Measurements from ENCODE around the gene RAD23B. TPM values are rescaled to one million over a fixed set of nuclear protein-coding genes. Genes with fewer than 3 reads are reported as not detected.
A peak's percentile ranks its signal among the peaks of the same experiment; 100 is the strongest.

The RAD23B gene
- total and polyA plus RNA-seq, 11 donors = 39.8 to 144 (median 105) TPM

GRCh38 chr9:107340920-107341632 lies 58.0 kb downstream of the RAD23B start:
- H3K9me3 ChIP-seq = no peaks in the 10 kb centered on the region
- DNase-seq = peak; percentile 71 to 88 (median 76)
- WGBS, 4 donors = 42 to 52% (median 45%) methylated on average over 17 to 18 of the region's 18 CpGs
- no peak overlapping the region for H3K27ac ChIP-seq
- TF ChIP-seq CTCF (IDR thresholded peaks at IDR 0.05) (peak; percentile 70 to 93 (median 86)), POLR2A (IDR thresholded peaks at IDR 0.05) (no peak)
- no peak overlapping the region for H3K4me3 ChIP-seq
- peaks cover 0 to 36% (median 16%) of the 10 kb centered on the region in 12 donors for H3K4me1 ChIP-seq
- intact Hi-C loops (cut with DNase I) = loop anchor here in 5 of 10 donors (2.0 to 10.0 kb wide), 7 partner anchors 59 to 186 kb away; partner anchors contain the start of gene RAD23B (in 1 of the 5)
- peak; percentile 19 to 65 (median 54) for ATAC-seq
- H3K27me3 ChIP-seq = no peaks in the 10 kb centered on the region
- peaks cover 0 to 7% (median 0%) of the 10 kb centered on the region in 9 donors for H3K36me3 ChIP-seq

GRCh38 chr9:107342476-107343161 lies 59.5 kb downstream of the RAD23B start:
- intact Hi-C loops (cut with DNase I) = loop anchor here in 6 of 10 donors (2.0 to 10.0 kb wide), 6 partner anchors 60 to 188 kb away; partner anchors contain the start of gene RAD23B (in 1 of the 6)
- TF ChIP-seq CTCF (IDR thresholded peaks at IDR 0.05) (no peak), POLR2A (IDR thresholded peaks at IDR 0.05) (no peak)
- peaks cover 0 to 7% (median 0%) of the 10 kb centered on the region in 9 donors for H3K36me3 ChIP-seq
- ATAC-seq = no peak
- peaks cover 0 to 29% (median 13%) of the 10 kb centered on the region in 12 donors for H3K4me1 ChIP-seq
- no peaks in the 10 kb centered on the region for H3K9me3 ChIP-seq
- H3K27ac ChIP-seq = no peak overlapping the region
- H3K27me3 ChIP-seq = no peaks in the 10 kb centered on the region
- WGBS, 4 donors = 89 to 91% (median 90%) methylated on average over 6 of the region's 6 CpGs
- H3K4me3 ChIP-seq = no peak overlapping the region
- DNase-seq = no peak

GRCh38 chr9:107345327-107345726 lies 62.2 kb downstream of the RAD23B start:
- peak in 4 of 5 donors; percentile 41 to 58 (median 52) for DNase-seq
- TF ChIP-seq POLR2A (IDR thresholded peaks at IDR 0.05) (no peak), CTCF (IDR thresholded peaks at IDR 0.05) (no peak)
- ATAC-seq = peak in 3 of 4 donors; percentile 44 to 87 (median 56)
- no peaks in the 10 kb centered on the region for H3K27me3 ChIP-seq
- H3K4me1 ChIP-seq = peaks cover 0 to 22% (median 4%) of the 10 kb centered on the region in 12 donors
- intact Hi-C loops (cut with DNase I) = loop anchor here in 1 of 10 donors (10.0 kb wide), 1 partner anchor 191 kb away; no protein-coding TSS in a partner anchor
- peak overlapping the region in 8 of 12 donors; percentile 24 to 65 (median 46) for H3K27ac ChIP-seq
- H3K36me3 ChIP-seq = no peaks in the 10 kb centered on the region
- no peak overlapping the region for H3K4me3 ChIP-seq
- WGBS, 4 donors = 42 to 65% (median 46%) methylated on average over 2 of the region's 2 CpGs
- H3K9me3 ChIP-seq = no peaks in the 10 kb centered on the region

GRCh38 chr9:107348836-107349235 lies 65.8 kb downstream of the RAD23B start:
- TF ChIP-seq CTCF (IDR thresholded peaks at IDR 0.05) = no peak
- TF ChIP-seq POLR2A (IDR thresholded peaks at IDR 0.05) = no peak
- WGBS, 4 donors = 48 to 74% (median 56%) methylated on average over 3 to 4 of the region's 4 CpGs
- intact Hi-C loops (cut with DNase I) = loop anchor here in 1 of 10 donors (10.0 kb wide), 1 partner anchor 194 kb away; no protein-coding TSS in a partner anchor
- ATAC-seq (no peak), DNase-seq (no peak)
- H3K4me3 ChIP-seq = no peak overlapping the region
- H3K27me3 ChIP-seq = no peaks in the 10 kb centered on the region
- H3K9me3 ChIP-seq = peaks cover 0 to 11% (median 0%) of the 10 kb centered on the region in 12 donors
- no peaks in the 10 kb centered on the region for H3K36me3 ChIP-seq
- H3K4me1 ChIP-seq = peaks cover 0 to 13% (median 2%) of the 10 kb centered on the region in 12 donors
- no peak overlapping the region for H3K27ac ChIP-seq

Data from heart left ventricle (tissue), 16 donors.